H9 (cell line): ENCODE results near the gene ZNF444. TPM values are rescaled to one million over a fixed set of nuclear protein-coding genes. Genes with fewer than 3 reads are reported as not detected.

Experiments used
- DNase-seq: peaks from one replicate; pipeline ENCODE4 v3.0.0-alpha.2; 2017
- H2AFZ ChIP-seq: one replicate; pipeline ENCODE4 v1.6.1; 2013; ENCODE audit warnings: mild to moderate bottlenecking, low read length, control low read depth, moderate library complexity
- H2AK5ac ChIP-seq: 2 replicates; pipeline ENCODE4 v1.6.1; 2013; ENCODE audit warnings: low read length, control low read depth, mixed read lengths; ENCODE audit not compliant: insufficient read length
- H2BK120ac ChIP-seq: one replicate; pipeline ENCODE4 v1.6.1; 2013; ENCODE audit warnings: low read depth, mild to moderate bottlenecking, low read length, control low read depth, inconsistent platforms; ENCODE audit not compliant: poor library complexity, severe bottlenecking
- H2BK12ac ChIP-seq: 2 replicates; pipeline ENCODE4 v1.6.1; 2013; ENCODE audit warnings: low read length, control low read depth, mixed read lengths, low read depth; ENCODE audit not compliant: insufficient read length
- H2BK15ac ChIP-seq: 2 replicates; pipeline ENCODE4 v1.6.1; 2013; ENCODE audit warnings: low read depth, low read length, control low read depth
- H2BK20ac ChIP-seq: one replicate; pipeline ENCODE4 v1.6.1; 2013; ENCODE audit warnings: low read depth, mild to moderate bottlenecking, low read length, control low read depth, inconsistent platforms; ENCODE audit not compliant: poor library complexity, severe bottlenecking
- H2BK5ac ChIP-seq: 2 replicates; pipeline ENCODE4 v1.6.1; 2013; ENCODE audit warnings: low read length, control low read depth, mixed read lengths; ENCODE audit not compliant: insufficient read length
- H3K14ac ChIP-seq: 2 replicates; pipeline ENCODE4 v1.6.1; 2013; ENCODE audit warnings: low read length, control low read depth; ENCODE audit not compliant: insufficient read depth
- H3K18ac ChIP-seq: 2 replicates; pipeline ENCODE4 v1.6.1; 2013; ENCODE audit warnings: low read depth, mild to moderate bottlenecking, mixed read lengths, low read length, control low read depth; ENCODE audit not compliant: insufficient read length
- H3K23ac ChIP-seq: 2 replicates; pipeline ENCODE4 v1.6.1; 2013; ENCODE audit warnings: low read length, control low read depth, mixed read lengths, low read depth; ENCODE audit not compliant: insufficient read length
- H3K23me2 ChIP-seq: 2 replicates; pipeline ENCODE4 v1.6.1; 2013; ENCODE audit warnings: low read depth, mild to moderate bottlenecking, mixed read lengths, low read length, control low read depth; ENCODE audit not compliant: insufficient read length, poor library complexity, severe bottlenecking
- H3K27ac ChIP-seq: 2 replicates; pipeline ENCODE4 v1.5.1; 2013; ENCODE audit warnings: low read length, control low read depth, mixed read lengths, low read depth; ENCODE audit not compliant: insufficient read length
- H3K27me3 ChIP-seq: 2 replicates; pipeline ENCODE4 v1.6.1; 2013; ENCODE audit warnings: low read length, control low read depth, inconsistent platforms; ENCODE audit not compliant: insufficient read depth
- H3K4ac ChIP-seq: 2 replicates; pipeline ENCODE4 v1.6.1; 2013; ENCODE audit warnings: low read depth, mild to moderate bottlenecking, control low read depth, inconsistent platforms, low read length, moderate library complexity
- H3K4me1 ChIP-seq: 2 replicates; pipeline ENCODE4 v1.6.1; 2013; ENCODE audit warnings: low read length, control low read depth, inconsistent platforms; ENCODE audit not compliant: insufficient read depth
- H3K4me2 ChIP-seq: 2 replicates; pipeline ENCODE4 v1.6.1; 2013; ENCODE audit warnings: low read length, control low read depth, mixed read lengths; ENCODE audit not compliant: insufficient read length, insufficient read depth
- H3K56ac ChIP-seq: 2 replicates; pipeline ENCODE4 v1.6.1; 2013; ENCODE audit warnings: low read depth, mild to moderate bottlenecking, mixed read lengths, low read length, control low read depth; ENCODE audit not compliant: insufficient read length
- H3K79me1 ChIP-seq: 2 replicates; pipeline ENCODE4 v1.6.1; 2013; ENCODE audit warnings: low read depth, mild to moderate bottlenecking, moderate library complexity, low read length, control low read depth, inconsistent platforms; ENCODE audit not compliant: insufficient read depth, poor library complexity, severe bottlenecking
- H3K79me2 ChIP-seq: 2 replicates; pipeline ENCODE4 v1.6.1; 2013; ENCODE audit warnings: low read length, control low read depth, inconsistent platforms; ENCODE audit not compliant: insufficient read depth
- H3K9ac ChIP-seq: 2 replicates; pipeline ENCODE4 v1.6.1; 2013; ENCODE audit warnings: low read length, control low read depth, mixed read lengths; ENCODE audit not compliant: insufficient read length; ENCODE audit errors: extremely low read depth
- H3K9me3 ChIP-seq: one replicate; pipeline ENCODE4 v1.6.1; 2013; ENCODE audit warnings: low read depth, low read length, inconsistent platforms; ENCODE audit not compliant: control insufficient read depth
- H3T11ph ChIP-seq: one replicate; pipeline ENCODE4 v1.6.1; 2013; ENCODE audit warnings: mild to moderate bottlenecking, low read length, control low read depth, inconsistent platforms
- H4K20me1 ChIP-seq: one replicate; pipeline ENCODE4 v1.6.1; 2013; ENCODE audit not compliant: control insufficient read depth, insufficient read length, insufficient read depth
- H4K5ac ChIP-seq: 2 replicates; pipeline ENCODE4 v1.6.1; 2013; ENCODE audit warnings: low read depth, mild to moderate bottlenecking, mixed read lengths, low read length, control low read depth; ENCODE audit not compliant: insufficient read length
- H4K8ac ChIP-seq: replicated peaks from 2 replicates; pipeline ENCODE4 v1.6.1; 2013; ENCODE audit warnings: low read length, control low read depth, mixed read lengths, low read depth; ENCODE audit not compliant: insufficient read length
- H4K91ac ChIP-seq: 2 replicates; pipeline ENCODE4 v1.6.1; 2013; ENCODE audit warnings: low read depth, mild to moderate bottlenecking, moderate library complexity, mixed read lengths, low read length, control low read depth; ENCODE audit not compliant: insufficient read length
- H3K27ac Mint-ChIP-seq, 3 experiments: 2 replicates in 2 of 3; 3 replicates in 1 of 3; pipeline ENCODE4 v1.8.0; 2020 to 2021; ENCODE audit warnings: mixed read lengths in 3 of 3, mild to moderate bottlenecking in 1 of 3, moderate library complexity in 1 of 3
- H3K27me3 Mint-ChIP-seq: 2 replicates; pipeline ENCODE4 v1.8.0; 2021; ENCODE audit warnings: low read depth, mild to moderate bottlenecking, moderate library complexity, mixed read lengths
- H3K36me3 Mint-ChIP-seq, 3 experiments: 2 replicates in 2 of 3; 3 replicates in 1 of 3; pipeline ENCODE4 v1.8.0; 2020 to 2021; ENCODE audit warnings: low read depth in 3 of 3, mixed read lengths in 3 of 3; ENCODE audit not compliant: insufficient read depth in 1 of 3
- H3K4me1 Mint-ChIP-seq, 2 experiments: 2 replicates each; pipeline ENCODE4 v1.8.0; 2020; ENCODE audit warnings: mixed read lengths in 2 of 2
- H3K4me3 Mint-ChIP-seq, 2 experiments: 2 replicates in 1 of 2; 3 replicates in 1 of 2; pipeline ENCODE4 v1.8.0; 2020 to 2021; ENCODE audit warnings: mild to moderate bottlenecking in 2 of 2, mixed read lengths in 2 of 2, moderate library complexity in 1 of 2
- H3K9me3 Mint-ChIP-seq, 2 experiments: 2 replicates in 1 of 2; 3 replicates in 1 of 2; pipeline ENCODE4 v1.8.0; 2020; ENCODE audit warnings: mild to moderate bottlenecking in 2 of 2, mixed read lengths in 2 of 2, moderate library complexity in 1 of 2
- WGBS: extraction: QIAGEN DNeasy Blood & Tissue Kit; methylation state at CpG from one replicate; pipeline ENCODE4 v1.1.7; 2013; ENCODE audit warnings: missing lambda C conversion rate, low lambda C conversion rate, mixed read lengths; ENCODE audit not compliant: insufficient read length; ENCODE audit errors: extremely low coverage; 5-methylcytosine and 5-hydroxymethylcytosine counted together
- total RNA-seq: library from RNA; stranded (reverse); gene quantifications from 2 replicates; pipeline ENCODE4 v1.2.1, GENCODE V29; 2021
- TF ChIP-seq, protein P1 (sequence below): fragments of 200-600 bp; sonication (generic); conservative IDR thresholded peaks from 3 replicates; pipeline ENCODE4 v1.8.0; 2021; ENCODE audit warnings: antibody characterized with exemption, mild to moderate bottlenecking

ZNF444 gene
- total RNA-seq, 1 experiment from 2014 or later, result 49.7 TPM

DNA sequence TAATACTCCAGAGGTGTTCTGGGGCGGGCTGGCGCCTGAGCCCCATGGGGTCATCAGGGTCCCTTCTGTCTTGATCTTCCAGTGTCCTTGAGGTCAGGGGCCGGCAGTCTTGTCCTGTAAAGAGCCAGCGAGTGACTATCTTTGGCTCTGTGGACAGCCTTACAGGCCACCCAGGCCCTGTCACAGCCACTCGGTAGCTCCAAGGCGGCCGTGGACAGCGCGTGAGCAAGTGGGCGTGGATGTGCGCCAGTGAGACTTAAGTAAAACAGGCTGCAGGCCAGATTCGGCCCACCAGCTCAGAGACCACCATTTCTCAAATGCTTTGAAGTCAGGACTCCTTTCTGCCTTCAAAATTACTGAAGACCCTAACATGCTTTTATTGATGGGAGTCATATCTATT, 3.7 kb downstream of the ZNF444 start:
- DNase-seq, result no peak
- no peak overlapping the region for H3K18ac ChIP-seq
- no peak overlapping the region for H2BK12ac ChIP-seq
- peaks cover 17 to 26% (median 26%) of the 10 kb centered on the region in 3 experiments for H3K36me3 Mint-ChIP-seq
- H3K23ac ChIP-seq, result no peak overlapping the region
- H3K27ac ChIP-seq, result no peak overlapping the region
- H3K23me2 ChIP-seq, result peaks cover 13% of the 10 kb centered on the region
- H3K27ac Mint-ChIP-seq, result no peak overlapping the region
- no peaks in the 10 kb centered on the region; the same call in 1 of the 2 replicates for H3K4me1 ChIP-seq
- H2BK20ac ChIP-seq, result no peak overlapping the region
- H4K20me1 ChIP-seq, result peaks cover 6% of the 10 kb centered on the region
- no peaks in the 10 kb centered on the region for H3K27me3 Mint-ChIP-seq
- no peak overlapping the region for H3K56ac ChIP-seq
- H3K4me3 Mint-ChIP-seq, result no peak overlapping the region
- H3K79me2 ChIP-seq, result peaks cover 7% of the 10 kb centered on the region; the same call in 1 of the 2 replicates
- H3K9ac ChIP-seq, result no peak overlapping the region
- H2BK5ac ChIP-seq, result no peak overlapping the region
- no peaks in the 10 kb centered on the region for H3K9me3 Mint-ChIP-seq
- H3K4me2 ChIP-seq, result no peak overlapping the region
- H4K91ac ChIP-seq, result no peak overlapping the region
- no peaks in the 10 kb centered on the region for H3K79me1 ChIP-seq
- TF ChIP-seq, protein P1, sequence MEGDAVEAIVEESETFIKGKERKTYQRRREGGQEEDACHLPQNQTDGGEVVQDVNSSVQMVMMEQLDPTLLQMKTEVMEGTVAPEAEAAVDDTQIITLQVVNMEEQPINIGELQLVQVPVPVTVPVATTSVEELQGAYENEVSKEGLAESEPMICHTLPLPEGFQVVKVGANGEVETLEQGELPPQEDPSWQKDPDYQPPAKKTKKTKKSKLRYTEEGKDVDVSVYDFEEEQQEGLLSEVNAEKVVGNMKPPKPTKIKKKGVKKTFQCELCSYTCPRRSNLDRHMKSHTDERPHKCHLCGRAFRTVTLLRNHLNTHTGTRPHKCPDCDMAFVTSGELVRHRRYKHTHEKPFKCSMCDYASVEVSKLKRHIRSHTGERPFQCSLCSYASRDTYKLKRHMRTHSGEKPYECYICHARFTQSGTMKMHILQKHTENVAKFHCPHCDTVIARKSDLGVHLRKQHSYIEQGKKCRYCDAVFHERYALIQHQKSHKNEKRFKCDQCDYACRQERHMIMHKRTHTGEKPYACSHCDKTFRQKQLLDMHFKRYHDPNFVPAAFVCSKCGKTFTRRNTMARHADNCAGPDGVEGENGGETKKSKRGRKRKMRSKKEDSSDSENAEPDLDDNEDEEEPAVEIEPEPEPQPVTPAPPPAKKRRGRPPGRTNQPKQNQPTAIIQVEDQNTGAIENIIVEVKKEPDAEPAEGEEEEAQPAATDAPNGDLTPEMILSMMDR, result no peak
- H2BK120ac ChIP-seq, result no peak overlapping the region
- WGBS, result no CpG with 5 or more reads among the region's 12 CpGs
- H4K8ac ChIP-seq, result no peak overlapping the region
- no peak overlapping the region for H2AFZ ChIP-seq
- H3T11ph ChIP-seq, result no peak overlapping the region
- no peak overlapping the region for H2AK5ac ChIP-seq
- peaks cover 11 to 15% of the 10 kb centered on the region in 2 experiments for H3K4me1 Mint-ChIP-seq
- no peak overlapping the region for H3K14ac ChIP-seq
- no peaks in the 10 kb centered on the region for H3K9me3 ChIP-seq
- H4K5ac ChIP-seq, result no peak overlapping the region
- no peak overlapping the region for H3K4ac ChIP-seq
- H3K27me3 ChIP-seq, result no peaks in the 10 kb centered on the region
- no peak overlapping the region for H2BK15ac ChIP-seq
